ENCODE results near the gene MMS22L. TPM values are rescaled to one million over a fixed set of nuclear protein-coding genes. Genes with fewer than 3 reads are reported as not detected.

The MMS22L gene
- total RNA-seq, 1 experiment from 2014 or later = 52.8 TPM

- Mint-ChIP-seq H3K36me3 (ENCODE audit: insufficient read depth in 1 of 3, low read depth in 3 of 3) (peaks cover 0 to 12% (median 12%) of the 10 kb centered on the region in 3 experiments; a peak in 5 of 7 replicates), H3K27ac (no peak overlapping the region), H3K9me3 (no peaks in the 10 kb centered on the region), H3K27me3 (ENCODE audit: low read depth) (no peaks in the 10 kb centered on the region), H3K4me3 (no peak overlapping the region), H3K4me1 (no peaks in the 10 kb centered on the region)
- DNase-seq = no peak
- Histone ChIP-seq H3K4me1 (ENCODE audit: insufficient read depth, low read length) (no peaks in the 10 kb centered on the region), H3K4me2 (ENCODE audit: insufficient read depth, insufficient read length, low read length) (no peak overlapping the region), H4K91ac (ENCODE audit: insufficient read length, low read depth, low read length) (no peak overlapping the region), H3K56ac (ENCODE audit: insufficient read length, low read depth, low read length) (no peak overlapping the region), H3K79me2 (ENCODE audit: insufficient read depth, low read length) (no peaks in the 10 kb centered on the region), H4K8ac (replicated peaks; ENCODE audit: insufficient read length, low read depth, low read length) (no peak overlapping the region), H2BK12ac (ENCODE audit: insufficient read length, low read depth, low read length) (no peak overlapping the region), H3K9ac (ENCODE audit: extremely low read depth, insufficient read length, low read length) (no peak overlapping the region), H2BK5ac (ENCODE audit: insufficient read length, low read length) (no peak overlapping the region), H3K23ac (ENCODE audit: insufficient read length, low read depth, low read length) (no peak overlapping the region), H3T11ph (ENCODE audit: low read length) (no peak overlapping the region), H3K27me3 (ENCODE audit: insufficient read depth, low read length) (no peaks in the 10 kb centered on the region), H4K5ac (ENCODE audit: insufficient read length, low read depth, low read length) (no peak overlapping the region), H3K9me3 (ENCODE audit: control insufficient read depth, low read depth, low read length) (no peaks in the 10 kb centered on the region), H2BK120ac (ENCODE audit: low read depth, low read length, poor library complexity, severe bottlenecking) (no peak overlapping the region), H2AFZ (ENCODE audit: low read length) (no peak overlapping the region), H2AK5ac (ENCODE audit: insufficient read length, low read length) (no peak overlapping the region), H4K20me1 (ENCODE audit: control insufficient read depth, insufficient read depth, insufficient read length) (no peaks in the 10 kb centered on the region), H3K79me1 (ENCODE audit: insufficient read depth, low read depth, low read length, poor library complexity, severe bottlenecking) (no peaks in the 10 kb centered on the region), H3K23me2 (ENCODE audit: insufficient read length, low read depth, low read length, poor library complexity, severe bottlenecking) (no peaks in the 10 kb centered on the region), H2BK20ac (ENCODE audit: low read depth, low read length, poor library complexity, severe bottlenecking) (no peak overlapping the region), H3K14ac (ENCODE audit: insufficient read depth, low read length) (no peak overlapping the region), H3K4ac (ENCODE audit: low read depth, low read length) (no peak overlapping the region), H3K18ac (ENCODE audit: insufficient read length, low read depth, low read length) (no peak overlapping the region), H2BK15ac (ENCODE audit: low read depth, low read length) (no peak overlapping the region), H3K27ac (ENCODE audit: insufficient read length, low read depth, low read length) (no peak overlapping the region)
- WGBS (ENCODE audit: extremely low coverage, insufficient read length, low lambda C conversion rate) = no CpG with 5 or more reads among the region's 1 CpG
- TF ChIP-seq CTCF (conservative IDR thresholded peaks at IDR 0.05) = no peak
Measured at GRCh38 chr6:97147421-97147820, 135.6 kb downstream of the MMS22L start.

Data from H9 (cell line).